HG02884 (cell line): ENCODE measurements around the gene PDE9A.

Experiments
- ATAC-seq: cut with Tn5 transposase; IDR thresholded peaks from one replicate; pipeline ENCODE4 v1.9.1; 2021; ENCODE audit warnings: mild to moderate bottlenecking, moderate library complexity; ENCODE audit not compliant: unreplicated experiment

Gene PDE9A

DNA sequence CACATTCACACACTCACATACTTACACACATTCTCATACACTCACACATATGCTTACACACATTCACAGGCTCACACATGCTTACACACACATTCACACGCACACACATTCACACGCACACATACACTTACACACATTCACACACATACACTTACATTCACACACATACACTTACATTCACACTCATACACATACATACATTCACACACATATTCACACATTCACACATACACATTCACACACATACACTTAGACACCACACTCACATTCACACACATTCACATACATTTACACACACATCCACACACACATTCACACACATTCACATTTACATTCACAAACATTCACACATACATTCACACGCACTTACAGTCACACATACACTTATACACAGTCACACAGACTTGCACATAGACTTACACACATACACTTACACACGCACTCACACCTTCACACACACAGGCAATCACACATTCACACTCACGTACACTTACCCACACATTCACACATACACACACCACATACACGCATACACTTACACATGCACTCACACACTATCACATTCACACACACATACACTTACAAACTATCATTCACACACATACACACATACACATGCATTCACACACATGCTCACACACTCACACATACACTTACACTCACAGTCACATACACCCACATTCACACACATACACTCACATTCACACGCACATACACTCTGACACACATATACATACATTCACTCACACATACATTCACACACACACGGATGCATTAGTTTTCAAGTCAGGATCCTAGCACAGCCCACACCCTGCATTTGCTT lies 16.8 kb downstream of the PDE9A start:
- no peak for ATAC-seq

DNA sequence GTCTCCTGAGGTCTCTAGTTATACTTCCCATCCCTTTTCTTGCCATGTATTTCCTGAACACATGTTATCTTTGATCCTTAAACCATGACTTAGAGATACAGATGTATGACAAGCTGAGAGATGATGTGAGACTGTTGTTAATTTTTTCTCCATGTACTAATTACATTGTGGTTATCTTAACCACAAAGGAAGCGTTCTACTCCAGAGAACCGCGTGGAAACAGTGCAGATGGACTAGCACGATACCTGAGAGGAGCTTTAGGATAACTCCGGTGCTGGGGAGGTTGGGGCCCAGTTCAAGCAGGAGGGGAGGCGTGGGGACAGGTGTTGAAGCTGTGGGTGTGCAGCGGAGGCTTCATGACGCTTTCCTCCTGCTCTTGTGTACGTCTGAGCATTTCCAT lies 17.5 kb downstream of the PDE9A start:
- no peak for ATAC-seq

DNA sequence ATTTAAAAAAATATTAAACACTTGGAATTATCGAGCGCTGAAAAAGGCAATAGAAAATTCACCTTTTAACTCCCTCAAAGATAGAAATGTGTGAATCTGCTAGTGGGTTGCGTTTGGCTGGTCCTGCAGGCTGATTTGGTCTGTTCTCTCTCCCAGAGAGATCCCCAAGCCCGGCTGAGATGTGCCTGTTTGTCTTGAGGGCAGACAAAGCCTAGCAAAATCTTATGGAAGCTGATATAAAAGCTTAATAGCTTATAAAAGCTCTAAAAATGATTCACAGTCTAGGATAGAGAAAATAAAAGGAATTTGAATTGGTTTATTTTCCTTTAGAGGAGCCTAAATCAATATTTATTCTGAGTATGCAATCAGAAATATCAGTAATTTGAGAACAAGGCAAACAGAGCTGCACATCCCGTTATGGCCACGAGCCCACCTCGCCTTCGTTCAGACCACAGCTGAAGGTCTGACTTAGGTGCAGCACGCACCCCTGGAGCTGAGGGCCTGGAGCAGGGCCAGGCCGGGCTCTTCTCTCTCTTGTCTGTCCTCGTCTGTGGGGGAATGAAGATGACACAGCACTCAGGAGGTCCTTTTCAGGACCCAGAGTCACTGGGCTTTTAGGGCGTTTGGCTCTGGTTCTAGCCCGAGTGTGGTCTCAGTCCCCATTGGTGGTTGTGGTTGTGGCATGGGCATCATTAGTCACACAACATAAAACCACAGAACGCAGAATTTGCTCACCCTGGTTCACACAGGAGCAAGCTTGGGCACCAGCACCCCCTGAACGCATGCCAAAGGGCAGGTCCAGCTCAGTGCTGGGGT lies 18.6 kb downstream of the PDE9A start:
- no peak for ATAC-seq

- no peak for ATAC-seq
Measured at GRCh38 chr21:42672699-42673458, 19.5 kb downstream of the PDE9A start.

- ATAC-seq = no peak
Measured at GRCh38 chr21:42673633-42674328, 20.4 kb downstream of the PDE9A start.

- no peak for ATAC-seq
Measured at GRCh38 chr21:42674351-42674940, 21.0 kb downstream of the PDE9A start.

- ATAC-seq = no peak
Measured at GRCh38 chr21:42675403-42675802, 22.0 kb downstream of the PDE9A start.

- ATAC-seq = no peak
Measured at GRCh38 chr21:42676808-42677207, 23.4 kb downstream of the PDE9A start.

GRCh38 chr21:42677339-42678321 lies 24.2 kb downstream of the PDE9A start:
- ATAC-seq = no peak

GRCh38 chr21:42678618-42679295 lies 25.3 kb downstream of the PDE9A start:
- ATAC-seq = no peak

DNA sequence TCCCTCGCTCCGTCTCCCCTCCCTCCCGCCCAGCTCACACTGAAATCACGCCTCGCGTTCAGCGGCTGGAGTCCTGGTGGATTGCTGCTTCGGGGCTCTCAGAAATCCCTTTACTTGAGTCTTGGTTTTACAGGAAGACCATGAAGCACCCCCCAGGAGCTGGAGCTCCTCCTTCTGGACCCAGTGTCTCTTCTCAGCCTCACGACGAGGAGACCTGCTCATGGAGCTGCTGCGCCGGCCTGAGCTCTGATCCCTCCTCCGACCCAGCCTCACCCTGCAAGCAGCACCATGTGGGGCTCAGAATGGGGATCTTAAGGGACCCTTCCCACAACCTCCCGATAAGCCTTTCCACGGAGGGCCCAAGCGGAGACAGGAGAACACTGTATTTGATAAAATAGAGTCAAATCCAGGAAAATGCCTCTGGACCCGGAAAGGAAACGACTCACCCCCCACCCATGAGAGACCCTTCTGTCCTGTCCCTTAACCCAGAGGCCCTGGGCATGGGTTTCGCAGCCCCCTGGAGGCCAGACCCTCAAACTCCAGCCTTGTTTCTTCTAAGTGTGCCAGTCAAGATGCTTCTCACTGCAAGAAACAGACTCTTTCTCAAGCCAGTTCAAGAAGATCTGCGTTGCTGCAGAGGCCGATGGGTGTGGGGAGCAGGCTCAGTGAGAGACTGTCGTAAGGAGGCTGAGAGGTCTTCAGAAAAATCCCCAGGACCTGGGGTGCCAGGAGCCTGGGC lies 26.1 kb downstream of the PDE9A start:
- ATAC-seq = no peak

GRCh38 chr21:42680058-42680330 lies 26.6 kb downstream of the PDE9A start:
- no peak for ATAC-seq

DNA sequence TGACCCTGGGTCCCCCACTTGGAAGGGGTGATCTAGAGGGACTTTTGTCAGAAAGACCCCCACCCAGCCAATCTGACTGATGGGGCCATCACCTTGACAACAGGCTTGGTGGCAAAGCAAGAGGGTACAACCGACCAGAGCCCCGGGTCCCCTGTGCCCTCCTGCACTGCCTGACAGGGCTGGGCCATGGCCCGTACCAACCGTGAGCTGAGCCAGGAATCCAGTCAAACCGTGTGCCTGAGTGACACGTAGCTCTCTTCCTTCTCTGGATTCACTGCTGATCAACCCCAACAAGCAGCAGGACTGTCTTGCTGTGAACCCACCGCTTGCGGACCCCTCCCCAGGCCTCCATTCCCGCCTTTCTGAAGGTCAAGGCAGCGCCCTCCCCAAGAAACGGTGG lies 27.0 kb downstream of the PDE9A start:
- no peak for ATAC-seq

DNA sequence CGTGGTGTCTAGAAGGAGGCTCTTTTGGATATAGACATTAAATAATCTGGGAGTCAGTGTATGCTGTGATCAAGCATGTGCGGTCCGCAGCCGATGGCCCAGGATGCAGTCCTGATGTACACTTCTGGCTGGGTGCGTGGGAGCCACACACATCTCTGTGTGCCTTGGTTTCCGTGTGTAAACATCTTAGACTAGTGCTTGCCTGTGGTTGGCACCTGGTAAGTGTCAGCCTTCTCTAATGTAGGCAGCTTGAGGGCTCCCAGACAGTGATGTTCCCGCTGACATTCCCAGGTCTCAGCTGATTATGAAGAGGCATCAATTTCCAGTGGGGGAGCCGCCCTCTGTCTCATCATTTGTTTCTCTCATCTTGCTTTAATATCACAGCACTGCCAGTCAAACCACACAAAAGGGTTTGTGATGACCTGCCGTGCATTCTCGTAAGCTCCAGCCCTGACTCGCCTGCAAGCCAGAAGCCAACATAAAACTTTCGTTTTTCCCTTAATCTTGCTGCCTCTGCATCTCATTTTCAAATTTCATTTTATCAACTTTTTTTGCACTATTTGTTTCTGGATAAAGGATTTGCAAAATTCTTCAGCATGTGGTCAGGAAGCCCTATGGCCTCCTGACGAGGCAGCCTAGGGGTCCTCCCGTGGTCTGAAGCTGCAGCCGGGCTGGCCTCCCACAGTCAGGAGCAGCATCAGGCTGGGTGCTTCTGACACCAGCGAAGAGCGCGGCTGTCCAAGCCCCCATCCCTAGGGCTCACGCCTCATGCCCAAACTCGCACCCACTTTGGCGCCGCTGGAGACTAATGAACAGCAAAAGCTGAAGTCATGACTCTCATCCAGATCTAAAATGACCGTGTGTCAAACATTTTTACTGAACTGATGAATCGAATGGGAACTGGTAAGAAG lies 28.1 kb downstream of the PDE9A start:
- ATAC-seq = no peak

DNA sequence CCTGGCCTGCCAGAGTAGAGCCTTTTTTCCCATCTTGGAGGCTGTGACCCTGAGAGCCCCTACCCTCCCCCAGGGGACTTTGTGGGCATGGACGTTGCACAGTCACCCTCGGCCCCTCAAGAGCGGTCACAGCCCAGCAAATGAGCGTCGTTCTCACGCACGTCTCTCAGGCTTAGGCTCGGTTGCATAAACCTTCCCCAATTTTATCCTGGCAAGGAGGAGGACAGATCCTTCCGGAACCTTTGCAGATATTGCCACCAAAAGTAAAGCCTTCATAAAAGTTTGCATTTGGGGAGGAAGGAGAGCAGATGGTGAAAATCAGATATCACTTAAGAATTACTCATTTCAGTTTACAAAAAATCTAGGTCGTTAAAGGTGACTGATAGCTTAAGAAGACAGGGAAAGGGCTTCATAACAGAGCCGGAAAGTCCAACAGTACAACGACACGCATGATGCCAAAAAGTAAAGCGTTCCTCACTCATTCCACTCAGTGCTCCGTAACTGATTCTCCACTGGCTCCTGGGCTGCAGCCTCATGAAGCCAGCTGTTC lies 29.3 kb downstream of the PDE9A start:
- ATAC-seq = no peak

DNA sequence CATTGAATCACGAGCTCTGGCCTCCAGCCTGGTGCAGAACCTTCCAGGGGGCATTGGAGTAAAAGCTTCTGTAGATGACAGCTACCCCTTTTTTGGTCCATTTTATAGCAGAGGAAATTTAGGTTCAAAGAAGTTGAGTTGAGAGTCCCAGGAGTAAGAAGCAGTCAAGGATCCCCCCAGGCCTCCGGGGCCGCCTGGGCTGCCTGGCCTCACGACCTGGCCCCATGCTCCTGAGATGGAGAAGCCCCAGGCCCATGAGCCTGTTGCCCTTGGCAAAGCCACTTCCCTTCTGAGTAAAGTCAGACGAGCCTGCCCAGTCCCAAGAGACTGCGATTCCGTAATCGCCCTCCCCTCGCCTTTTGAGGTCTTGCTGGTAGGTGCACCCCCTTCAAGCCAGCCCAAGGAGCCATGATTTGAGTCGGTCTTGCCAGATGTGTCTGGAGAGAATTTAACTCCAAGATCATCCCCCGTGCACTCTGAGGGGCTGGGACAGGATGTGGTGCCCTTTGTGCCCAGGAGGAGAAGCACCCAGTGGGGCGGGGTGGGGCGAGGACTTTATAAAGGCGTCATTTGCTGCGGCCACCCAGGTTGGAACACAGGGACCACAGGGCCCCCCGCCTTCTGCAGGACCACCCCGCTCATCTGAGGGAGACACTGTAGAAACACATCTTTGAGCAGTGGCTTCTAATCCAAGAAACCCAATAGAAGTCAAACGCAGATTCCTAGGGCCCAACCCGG lies 30.1 kb downstream of the PDE9A start:
- ATAC-seq = no peak
